ENCODE measurements around the gene SPAG16.

Gene SPAG16

DNA sequence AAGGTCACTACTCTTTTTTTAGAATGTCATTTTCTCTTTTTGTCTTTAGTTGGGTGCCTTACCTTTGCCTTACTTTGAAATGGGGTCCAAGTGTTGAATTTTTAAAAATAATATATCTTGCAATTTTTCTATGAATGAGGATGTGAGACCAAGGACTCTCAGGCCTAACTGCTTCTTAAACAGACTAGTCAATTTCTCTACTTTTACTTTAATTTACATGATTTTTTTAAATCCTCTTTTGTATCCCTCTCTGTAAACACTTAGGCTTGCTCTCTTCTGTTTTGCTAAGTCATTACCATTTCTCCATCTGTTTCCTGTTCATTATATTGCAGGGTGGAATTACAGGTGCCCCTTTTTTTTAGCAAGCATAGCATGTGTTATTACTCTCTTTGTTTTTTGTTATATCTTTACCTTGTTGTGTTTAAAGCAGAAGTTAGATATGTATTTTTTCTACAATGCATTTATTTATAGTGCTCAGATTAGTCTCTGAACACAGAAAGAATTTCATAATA is 261.8 kb downstream of the SPAG16 start:
- in situ Hi-C loops (cut with MboI; ENCODE audit: low pct_unique_long_range_greater_than_20kb, low sequenced_read_pairs, unreplicated experiment), result no loop called here
- TF ChIP-seq, protein P1, sequence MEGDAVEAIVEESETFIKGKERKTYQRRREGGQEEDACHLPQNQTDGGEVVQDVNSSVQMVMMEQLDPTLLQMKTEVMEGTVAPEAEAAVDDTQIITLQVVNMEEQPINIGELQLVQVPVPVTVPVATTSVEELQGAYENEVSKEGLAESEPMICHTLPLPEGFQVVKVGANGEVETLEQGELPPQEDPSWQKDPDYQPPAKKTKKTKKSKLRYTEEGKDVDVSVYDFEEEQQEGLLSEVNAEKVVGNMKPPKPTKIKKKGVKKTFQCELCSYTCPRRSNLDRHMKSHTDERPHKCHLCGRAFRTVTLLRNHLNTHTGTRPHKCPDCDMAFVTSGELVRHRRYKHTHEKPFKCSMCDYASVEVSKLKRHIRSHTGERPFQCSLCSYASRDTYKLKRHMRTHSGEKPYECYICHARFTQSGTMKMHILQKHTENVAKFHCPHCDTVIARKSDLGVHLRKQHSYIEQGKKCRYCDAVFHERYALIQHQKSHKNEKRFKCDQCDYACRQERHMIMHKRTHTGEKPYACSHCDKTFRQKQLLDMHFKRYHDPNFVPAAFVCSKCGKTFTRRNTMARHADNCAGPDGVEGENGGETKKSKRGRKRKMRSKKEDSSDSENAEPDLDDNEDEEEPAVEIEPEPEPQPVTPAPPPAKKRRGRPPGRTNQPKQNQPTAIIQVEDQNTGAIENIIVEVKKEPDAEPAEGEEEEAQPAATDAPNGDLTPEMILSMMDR (IDR thresholded peaks at IDR 0.05; ENCODE audit: extremely low read depth, insufficient read depth, missing control alignments), result no peak
- DNase-seq (ENCODE audit: low spot score), result no peak

- DNase-seq (ENCODE audit: low spot score), result no peak
- in situ Hi-C loops (cut with MboI; ENCODE audit: low pct_unique_long_range_greater_than_20kb, low sequenced_read_pairs, unreplicated experiment), result no loop called here
- TF ChIP-seq, protein P1 (IDR thresholded peaks at IDR 0.05; ENCODE audit: extremely low read depth, insufficient read depth, missing control alignments), result no peak
These were observed 267.3 kb downstream of the SPAG16 start for GRCh38 chr2:213551526-213551925.

- DNase-seq (ENCODE audit: low spot score), result no peak
- in situ Hi-C loops (cut with MboI; ENCODE audit: low pct_unique_long_range_greater_than_20kb, low sequenced_read_pairs, unreplicated experiment), result no loop called here
- TF ChIP-seq, protein P1 (IDR thresholded peaks at IDR 0.05; ENCODE audit: extremely low read depth, insufficient read depth, missing control alignments), result no peak
These were observed 274.8 kb downstream of the SPAG16 start for GRCh38 chr2:213559053-213559452.

GRCh38 chr2:213561759-213562158 is 277.5 kb downstream of the SPAG16 start:
- TF ChIP-seq, protein P1 (IDR thresholded peaks at IDR 0.05; ENCODE audit: extremely low read depth, insufficient read depth, missing control alignments), result no peak

DNA sequence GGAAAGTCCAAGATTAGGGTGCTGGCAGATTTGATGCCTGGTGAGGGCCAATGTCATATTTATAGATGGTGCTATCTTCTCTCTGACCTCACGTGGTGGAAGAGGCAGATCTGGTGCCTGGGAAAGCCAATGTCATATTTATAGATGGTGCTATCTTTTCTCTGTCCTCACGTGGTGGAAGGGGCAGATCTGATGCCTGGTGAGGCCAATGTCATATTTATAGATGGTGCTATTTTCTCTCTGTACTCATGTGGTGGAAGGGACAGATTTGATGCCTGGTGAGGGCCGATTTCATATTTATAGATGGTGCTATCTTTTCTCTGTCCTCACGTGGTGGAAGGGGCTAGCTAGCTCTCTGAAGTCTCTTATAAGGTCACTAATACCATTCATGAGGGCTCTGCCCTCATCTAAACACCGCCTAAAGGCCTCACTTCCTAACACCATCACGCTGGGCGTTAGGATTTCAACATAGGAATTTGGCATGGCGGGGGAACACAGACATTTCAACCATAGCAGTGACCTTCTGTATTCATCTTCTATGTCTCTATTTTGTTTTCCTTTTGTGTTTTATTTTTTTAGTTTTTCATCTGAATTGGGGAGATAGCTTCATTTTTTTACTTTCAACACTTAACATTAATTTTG is 278.4 kb downstream of the SPAG16 start:
- in situ Hi-C loops (cut with MboI; ENCODE audit: low pct_unique_long_range_greater_than_20kb, low sequenced_read_pairs, unreplicated experiment), result no loop called here
- TF ChIP-seq, protein P1 (IDR thresholded peaks at IDR 0.05; ENCODE audit: extremely low read depth, insufficient read depth, missing control alignments), result no peak
- no peak for DNase-seq (ENCODE audit: low spot score)

More at GRCh38 chr2:213561759-213562158, 277.5 kb downstream of the SPAG16 start:
- in situ Hi-C loops (cut with MboI; ENCODE audit: low pct_unique_long_range_greater_than_20kb, low sequenced_read_pairs, unreplicated experiment), result no loop called here
- DNase-seq (ENCODE audit: low spot score), result no peak

DNA sequence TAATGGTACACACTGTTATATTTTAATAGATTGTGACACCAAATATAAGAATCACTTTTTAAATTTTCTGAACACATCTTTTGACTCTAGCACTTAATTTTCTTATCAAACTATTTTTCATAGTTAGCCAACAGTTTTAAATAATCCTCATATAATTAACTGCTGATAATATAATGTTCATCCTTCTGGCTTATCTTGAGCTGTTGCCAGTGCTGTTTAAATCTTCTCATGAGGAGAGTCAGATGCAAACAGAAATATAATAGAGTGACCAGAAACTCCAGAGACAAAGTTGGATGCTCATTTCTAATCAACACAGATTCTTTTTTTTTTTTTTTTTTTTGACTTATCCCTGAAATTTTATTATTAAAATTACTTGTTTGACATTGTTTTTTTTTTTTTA is 282.6 kb downstream of the SPAG16 start:
- TF ChIP-seq, protein P1 (IDR thresholded peaks at IDR 0.05; ENCODE audit: extremely low read depth, insufficient read depth, missing control alignments), result no peak
- in situ Hi-C loops (cut with MboI; ENCODE audit: low pct_unique_long_range_greater_than_20kb, low sequenced_read_pairs, unreplicated experiment), result no loop called here

More for the DNA sequence above, 282.6 kb downstream of the SPAG16 start:
- no peak for DNase-seq (ENCODE audit: low spot score)

Measured in GM13977 (cell line).